GM18868 (cell line): ENCODE data around the gene EHMT2.
"Not testable (repeated sequence)": the region's sequence is repeated elsewhere in the genome, so short reads cannot be mapped to it uniquely, and the experiment has no call there.

Experiments
- ATAC-seq: cut with Tn5 transposase; IDR thresholded peaks from one replicate; pipeline ENCODE4 v1.9.1; 2021; ENCODE audit warnings: mild to moderate bottlenecking, moderate library complexity; ENCODE audit not compliant: unreplicated experiment

The EHMT2 gene

GRCh38 chr6:31915756-31916155, 18.3 kb upstream of the EHMT2 start:
- no peak for ATAC-seq

- ATAC-seq = no peak
These were observed 17.9 kb upstream of the EHMT2 start for GRCh38 chr6:31915351-31915750.

GRCh38 chr6:31911826-31912585, 14.5 kb upstream of the EHMT2 start:
- ATAC-seq = no peak

DNA sequence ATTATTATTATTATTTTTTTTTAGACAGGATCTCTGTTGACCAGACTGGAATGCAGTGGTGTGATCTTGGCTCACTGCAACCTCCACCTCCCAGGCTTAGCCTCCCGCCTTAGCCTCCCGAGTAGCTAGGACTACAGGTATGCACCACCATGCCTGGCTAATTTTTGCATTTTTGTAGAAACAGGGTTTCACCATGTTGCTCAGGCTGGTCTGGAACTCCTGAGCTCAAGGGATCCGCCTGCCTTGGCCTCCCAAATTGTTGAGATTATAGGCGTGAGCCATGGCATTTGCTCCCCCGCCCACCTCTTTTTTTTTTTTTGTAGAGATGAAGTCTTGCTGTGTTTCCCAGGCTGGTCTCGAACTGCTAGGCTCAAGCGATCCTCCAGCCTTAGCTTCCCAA, 11.8 kb upstream of the EHMT2 start:
- ATAC-seq = not testable (repeated sequence)

- ATAC-seq = peak; percentile 83
These were observed 11.3 kb upstream of the EHMT2 start for GRCh38 chr6:31908791-31909190.

GRCh38 chr6:31908255-31908654, 10.8 kb upstream of the EHMT2 start:
- ATAC-seq = not testable (repeated sequence)

GRCh38 chr6:31907158-31907813, 9.8 kb upstream of the EHMT2 start:
- no peak for ATAC-seq

GRCh38 chr6:31906727-31907126, 9.2 kb upstream of the EHMT2 start:
- not testable (repeated sequence) for ATAC-seq

DNA sequence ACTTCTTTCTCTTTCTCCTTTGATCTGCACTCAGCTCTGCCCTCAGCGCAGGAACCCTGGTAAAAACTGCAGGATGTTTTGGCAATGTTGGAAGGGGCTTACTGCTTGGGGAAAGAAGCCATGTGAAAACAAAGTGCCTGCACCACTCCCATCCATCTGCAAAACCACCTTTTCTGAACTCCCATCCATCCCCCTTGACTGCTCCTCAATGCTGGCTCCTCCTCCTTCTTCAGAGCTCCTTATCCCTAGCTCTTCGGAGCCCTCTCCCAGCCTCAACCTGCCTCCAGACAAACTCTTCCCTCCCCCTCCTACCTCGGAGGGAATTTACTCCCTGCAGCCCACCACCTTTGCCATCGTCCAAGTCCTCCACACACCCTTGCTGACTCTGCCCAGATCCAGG, 8.6 kb upstream of the EHMT2 start:
- ATAC-seq = no peak

GRCh38 chr6:31905041-31905440, 7.5 kb upstream of the EHMT2 start:
- no peak for ATAC-seq

- ATAC-seq = no peak
These were observed 6.5 kb upstream of the EHMT2 start for GRCh38 chr6:31903957-31904356.

DNA sequence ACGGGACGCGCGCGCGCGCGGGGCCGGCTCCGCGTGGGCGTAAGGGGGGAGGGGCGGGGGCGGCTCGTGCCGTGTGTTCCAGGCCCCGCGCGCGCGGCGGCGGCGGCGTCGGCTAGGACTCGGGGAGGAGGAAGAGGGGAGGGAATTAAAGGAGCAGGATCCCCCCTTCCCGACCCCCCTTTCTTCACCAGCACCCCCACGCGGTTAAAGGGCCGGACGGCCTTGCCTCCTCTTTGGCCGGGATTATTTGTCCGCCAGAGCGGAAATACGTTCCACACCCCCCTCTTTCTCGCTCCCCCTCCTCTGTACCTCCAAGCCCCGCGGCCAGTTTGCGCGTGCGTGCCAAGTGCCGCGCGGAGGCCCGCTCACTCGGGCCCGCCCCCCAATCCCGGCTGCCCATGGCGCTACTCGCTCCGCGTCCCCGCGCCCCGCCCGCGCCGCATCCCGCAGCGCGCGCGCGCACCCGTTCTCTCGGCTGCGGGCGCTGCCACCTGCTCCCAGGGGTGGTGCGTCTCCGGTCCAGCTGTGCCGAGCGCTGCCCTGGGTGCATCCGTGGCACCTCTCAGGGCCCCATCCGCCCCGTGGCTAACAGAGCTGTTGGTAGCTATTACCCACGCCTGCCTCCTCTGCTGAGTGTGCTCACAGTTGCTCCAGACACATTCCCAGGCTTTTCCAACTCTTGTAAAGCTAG, 4.6 kb upstream of the EHMT2 start, which contains the start of gene ZBTB12:
Gene ZBTB12 (minus strand): TSS at position 134 of the 691 bp plus-strand sequence. CDS start 781 bp downstream, outside the sequence.
- peak; percentile 54 for ATAC-seq

DNA sequence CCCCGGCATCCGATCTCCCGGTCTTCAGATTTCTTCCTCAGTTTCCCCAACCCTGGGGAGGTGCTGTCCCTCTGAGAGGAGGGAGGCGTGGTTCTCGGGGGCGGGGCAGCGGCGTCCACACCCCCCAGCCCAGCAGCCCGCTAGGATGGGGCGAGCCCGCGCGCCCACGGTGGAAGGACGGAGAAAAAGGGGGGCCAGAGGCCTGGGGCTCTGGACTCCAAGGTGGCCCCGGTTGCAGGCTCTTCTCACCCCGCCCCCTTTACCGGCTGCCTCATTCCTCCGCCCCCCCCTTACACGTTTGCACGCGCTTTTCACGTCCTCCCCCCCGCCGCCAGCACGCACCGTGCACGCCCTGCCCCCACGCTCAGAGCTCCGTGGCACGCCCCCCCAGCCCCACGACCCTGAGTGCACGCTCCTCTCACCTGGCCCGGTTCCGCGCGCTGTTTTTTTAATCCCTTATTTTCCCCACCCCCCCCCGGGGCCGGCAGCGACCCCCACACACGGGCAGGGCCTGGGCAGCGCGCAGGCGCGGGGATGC, 4.0 kb upstream of the EHMT2 start:
- ATAC-seq = no peak

GRCh38 chr6:31900917-31901414, 3.5 kb upstream of the EHMT2 start:
- ATAC-seq = no peak

DNA sequence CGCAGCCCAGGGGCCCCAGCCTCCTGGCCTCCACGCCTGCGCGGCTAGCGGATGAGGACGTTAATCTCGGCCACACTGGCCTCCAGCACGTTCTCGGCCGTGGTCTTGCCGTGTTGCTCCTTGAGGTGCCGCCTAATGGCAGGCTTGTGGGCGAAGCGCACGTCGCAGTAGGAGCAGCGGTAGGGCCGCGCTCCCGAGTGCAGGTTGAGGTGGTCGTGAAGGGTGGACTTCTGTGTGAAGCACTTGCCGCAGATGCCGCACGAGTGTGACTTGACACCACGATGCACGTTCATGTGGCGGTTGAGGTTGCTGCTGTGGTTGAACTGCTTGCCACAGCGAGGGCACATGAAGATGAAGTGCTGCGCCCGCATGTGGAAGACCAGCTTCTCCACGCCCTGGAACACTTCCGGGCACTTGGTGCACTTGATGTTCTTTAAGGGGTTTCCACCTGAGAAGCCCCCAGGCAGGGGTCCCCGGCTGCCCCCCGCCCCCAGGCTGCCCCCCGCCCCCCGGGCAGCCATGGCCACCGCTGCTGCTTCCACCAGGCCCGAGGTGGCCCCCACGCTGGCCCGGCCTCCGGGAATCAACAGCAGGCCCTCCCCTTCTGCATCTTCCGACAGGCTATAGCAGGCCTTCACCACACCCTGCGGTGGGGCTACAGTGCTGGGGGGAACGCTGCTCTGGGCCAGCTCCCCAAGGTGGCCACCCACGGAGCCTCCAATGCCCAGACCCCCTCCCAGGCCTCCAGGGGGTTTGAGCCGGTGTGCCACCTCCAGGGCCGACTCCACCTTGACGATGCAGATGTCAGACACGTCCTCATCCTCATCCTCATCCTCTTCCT, 2.6 kb upstream of the EHMT2 start:
- no peak for ATAC-seq

GRCh38 chr6:31899215-31899614, 1.7 kb upstream of the EHMT2 start:
- ATAC-seq = no peak

DNA sequence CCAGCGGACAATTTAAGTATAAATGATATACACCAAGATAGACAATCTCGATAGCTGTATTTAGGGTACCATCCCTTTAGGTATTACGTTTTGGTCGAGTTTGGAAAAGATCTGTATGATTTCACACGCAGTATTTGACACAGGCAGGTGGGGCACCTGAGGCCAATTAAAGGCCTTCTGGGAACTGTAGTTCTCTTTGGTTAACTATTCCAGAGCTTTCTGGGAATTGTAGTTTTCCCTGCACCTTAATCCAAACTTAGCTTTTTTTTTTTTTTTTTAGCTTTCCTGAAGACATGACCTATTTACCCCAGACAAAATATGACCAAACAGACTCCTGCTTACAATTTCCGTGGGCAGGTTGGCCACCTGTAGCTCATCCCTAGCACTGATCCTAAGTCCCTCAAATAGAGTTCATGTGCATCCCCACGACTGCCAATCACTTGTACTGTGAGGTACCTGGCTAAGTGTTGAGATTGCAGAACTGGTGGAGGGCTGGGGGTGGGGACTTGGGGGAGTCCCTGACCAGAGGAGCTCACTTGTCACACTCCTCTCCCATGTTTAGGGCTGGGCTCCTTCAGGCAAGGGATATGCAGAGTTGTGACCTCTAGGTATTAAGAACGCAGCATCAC, 999 bp upstream of the EHMT2 start:
- no peak for ATAC-seq

DNA sequence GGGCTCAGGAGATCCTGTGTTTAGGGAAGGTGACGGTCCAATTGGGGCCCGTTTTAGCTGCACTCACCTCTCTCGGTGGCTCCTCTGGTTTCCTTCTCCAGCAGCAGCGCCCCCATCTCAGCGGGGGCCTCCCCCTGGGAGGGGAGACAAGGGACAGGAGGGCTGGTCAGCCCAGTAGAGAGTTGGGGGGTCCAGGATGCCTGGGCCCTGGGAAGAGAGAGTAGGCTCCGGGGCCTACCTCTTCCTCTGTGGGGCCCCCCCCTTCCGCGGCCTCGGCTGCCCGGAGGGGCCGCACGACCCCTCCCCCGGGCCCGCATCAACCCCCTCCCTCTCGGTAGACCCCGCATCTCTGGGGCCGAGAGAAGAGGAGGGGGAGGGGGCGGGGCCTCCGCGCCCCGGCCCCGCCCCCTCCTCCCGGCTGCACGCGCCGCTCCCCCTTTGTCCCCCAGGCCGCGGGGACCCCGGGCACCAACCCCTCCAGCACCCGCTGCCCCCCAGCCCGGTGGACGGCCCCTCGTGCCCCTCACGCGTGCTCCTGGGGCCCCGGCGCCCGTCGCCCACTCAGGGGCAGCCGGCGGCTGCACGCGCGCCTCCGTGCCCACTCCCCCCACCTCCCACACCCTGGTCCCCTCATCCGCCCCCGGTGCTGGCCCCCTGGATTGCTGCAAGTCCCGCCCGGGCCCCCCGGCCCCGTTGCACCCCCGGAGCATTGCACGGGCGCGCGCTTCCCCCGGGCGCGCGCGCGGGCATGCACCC, 464 bp downstream of the EHMT2 start:
- no peak for ATAC-seq

GRCh38 chr6:31896493-31896855, 1.0 kb downstream of the EHMT2 start:
- no peak for ATAC-seq
